NB4 (cell line): ENCODE measurements around the gene COL6A2.

Source experiments
- DNase-seq: peaks from one replicate; pipeline ENCODE4 v3.0.0; 2010; ENCODE audit warnings: low read depth
- H3K4me3 ChIP-seq: one replicate; pipeline ENCODE4 v1.5.1; 2011; ENCODE audit warnings: mild to moderate bottlenecking, low read depth, low read length, moderate library complexity
- CTCF ChIP-seq: IDR thresholded peaks from one replicate; pipeline ENCODE4 v1.5.1; 2012; ENCODE audit warnings: low read depth, low read length
- MAX ChIP-seq: IDR thresholded peaks from 2 replicates; pipeline ENCODE4 v1.6.1; 2011; ENCODE audit warnings: low read depth, low read length
- MYC ChIP-seq: IDR thresholded peaks from 2 replicates; pipeline ENCODE4 v1.6.1; 2011; ENCODE audit warnings: low read depth, low read length
- POLR2A ChIP-seq: IDR thresholded peaks from 2 replicates; pipeline ENCODE4 v1.6.1; 2011; ENCODE audit warnings: mild to moderate bottlenecking; ENCODE audit not compliant: insufficient read length; ENCODE audit errors: extremely low read depth

The COL6A2 gene

GRCh38 chr21:46154155-46154954, 56.4 kb downstream of the COL6A2 start:
- TF ChIP-seq POLR2A, result no peak
- TF ChIP-seq CTCF, result no peak
- no peak for TF ChIP-seq MYC
- TF ChIP-seq MAX, result no peak
- no peak for DNase-seq
- H3K4me3 ChIP-seq, result no peak overlapping the region

GRCh38 chr21:46154955-46155513, 57.1 kb downstream of the COL6A2 start:
- no peak for DNase-seq
- TF ChIP-seq MAX, result no peak
- no peak for TF ChIP-seq POLR2A
- no peak for TF ChIP-seq CTCF
- TF ChIP-seq MYC, result no peak
- H3K4me3 ChIP-seq, result no peak overlapping the region

GRCh38 chr21:46155514-46156377, 57.8 kb downstream of the COL6A2 start, which contains the start of gene FTCD:
Gene FTCD, minus strand, starts transcription at chr21:46155579. Its CDS starts 56 bp downstream, at chr21:46155523.
- no peak within 1 kb of the TSS for H3K4me3 ChIP-seq
- TF ChIP-seq MAX, result no peak
- no peak for TF ChIP-seq POLR2A
- no peak for TF ChIP-seq MYC
- TF ChIP-seq CTCF, result no peak
- no peak for DNase-seq

- TF ChIP-seq CTCF, result no peak
- TF ChIP-seq MAX, result no peak
- no peak for TF ChIP-seq POLR2A
- TF ChIP-seq MYC, result no peak
- H3K4me3 ChIP-seq, result no peak overlapping the region
- no peak for DNase-seq
Measured at GRCh38 chr21:46156378-46156645, 58.4 kb downstream of the COL6A2 start.

- TF ChIP-seq CTCF (no peak), POLR2A (no peak), MAX (no peak), MYC (no peak)
- H3K4me3 ChIP-seq, result no peak overlapping the region
Measured at GRCh38 chr21:46156678-46157077, 58.8 kb downstream of the COL6A2 start.

More at GRCh38 chr21:46156678-46157077, 58.8 kb downstream of the COL6A2 start:
- DNase-seq, result no peak
